ENCODE measurements around the gene NEUROD2.

NEUROD2 gene

DNA sequence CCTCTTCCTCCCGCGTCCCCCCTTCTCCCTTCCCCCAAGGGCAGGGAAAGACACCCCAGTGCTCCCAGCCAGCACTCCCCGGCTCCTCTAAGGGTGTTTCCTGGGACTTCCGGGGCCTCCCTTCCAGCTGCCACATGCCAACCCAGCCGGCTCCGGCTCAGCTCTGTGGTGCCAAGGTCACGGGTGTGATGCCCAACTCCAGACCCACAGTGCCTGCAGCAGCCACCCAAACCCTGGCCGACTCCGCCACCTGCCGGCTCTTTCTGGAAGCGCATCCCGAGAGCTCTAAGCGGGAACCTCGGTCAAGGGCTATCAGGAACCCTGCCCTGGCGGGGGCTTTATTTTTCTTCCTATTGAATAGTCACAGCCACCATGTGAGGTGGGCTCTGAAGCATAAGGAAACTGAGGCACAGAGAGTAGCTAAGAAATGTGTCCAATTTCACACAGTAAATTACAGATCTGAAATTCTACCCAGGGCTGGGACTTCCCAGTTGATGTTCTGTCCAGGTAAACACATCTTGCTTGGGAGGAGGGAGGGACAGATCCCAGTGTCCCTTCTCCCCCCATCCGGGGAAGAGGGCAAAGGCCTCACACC, 15.7 kb upstream of the NEUROD2 start:
- in situ Hi-C loops (cut with HindIII; ENCODE audit: low pct_ligation_motif_present, low pct_unique_long_range_greater_than_20kb, low sequenced_read_pairs), result no loop called here
- DNase-seq, result peak; percentile 81

DNA sequence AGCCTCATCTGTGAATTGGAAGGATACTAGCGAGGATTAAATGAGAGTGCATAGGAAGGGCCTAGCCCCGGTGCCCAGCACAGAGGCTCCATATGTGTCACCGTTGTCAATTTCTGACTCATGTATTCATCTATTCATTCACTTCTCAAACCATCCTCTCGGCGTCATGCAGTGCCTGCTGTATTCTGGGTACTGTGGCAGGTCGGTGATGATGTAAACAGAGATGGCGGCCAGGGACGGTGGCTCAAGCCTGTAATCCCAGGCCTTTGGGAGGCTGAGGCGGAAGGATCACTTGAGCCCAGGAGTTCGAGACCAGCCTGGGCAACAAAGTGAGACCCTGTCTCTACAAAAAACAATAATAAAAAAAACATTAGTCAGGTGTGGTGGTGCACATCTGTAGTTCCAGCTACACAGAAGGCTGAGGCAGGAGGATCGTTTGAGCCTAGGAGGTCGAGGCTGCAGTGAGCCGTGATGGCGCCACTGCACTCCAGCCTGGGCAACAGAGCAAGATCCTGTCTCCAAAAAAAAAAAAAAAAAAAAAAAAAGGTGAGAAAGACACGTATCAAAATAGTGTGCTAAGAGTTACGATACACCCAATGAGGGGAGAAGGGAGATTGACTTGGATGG, 14.8 kb upstream of the NEUROD2 start:
- DNase-seq, result peak; percentile 87
- in situ Hi-C loops (cut with HindIII; ENCODE audit: low pct_ligation_motif_present, low pct_unique_long_range_greater_than_20kb, low sequenced_read_pairs), result no loop called here

GRCh38 chr17:39621523-39622379, 14.0 kb upstream of the NEUROD2 start:
- DNase-seq, result peak; percentile 92
- in situ Hi-C loops (cut with HindIII; ENCODE audit: low pct_ligation_motif_present, low pct_unique_long_range_greater_than_20kb, low sequenced_read_pairs), result no loop called here

DNA sequence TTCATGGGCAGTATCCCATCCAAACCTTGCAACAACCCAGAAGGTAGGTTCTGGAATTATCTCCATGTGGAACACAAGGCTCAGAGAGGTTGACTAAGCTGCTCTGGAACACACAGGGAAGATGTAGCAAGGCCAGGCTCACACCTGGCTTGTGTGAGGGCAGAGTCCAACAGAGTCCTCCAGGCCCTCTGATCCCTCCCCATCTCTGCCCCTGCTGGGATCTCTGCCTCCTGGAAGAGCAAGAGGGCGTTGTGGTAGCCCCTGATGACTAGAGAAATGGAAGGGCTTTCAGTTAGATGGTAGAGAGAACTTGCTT, 12.0 kb upstream of the NEUROD2 start:
- no peak for DNase-seq
- in situ Hi-C loops (cut with HindIII; ENCODE audit: low pct_ligation_motif_present, low pct_unique_long_range_greater_than_20kb, low sequenced_read_pairs), result no loop called here

DNA sequence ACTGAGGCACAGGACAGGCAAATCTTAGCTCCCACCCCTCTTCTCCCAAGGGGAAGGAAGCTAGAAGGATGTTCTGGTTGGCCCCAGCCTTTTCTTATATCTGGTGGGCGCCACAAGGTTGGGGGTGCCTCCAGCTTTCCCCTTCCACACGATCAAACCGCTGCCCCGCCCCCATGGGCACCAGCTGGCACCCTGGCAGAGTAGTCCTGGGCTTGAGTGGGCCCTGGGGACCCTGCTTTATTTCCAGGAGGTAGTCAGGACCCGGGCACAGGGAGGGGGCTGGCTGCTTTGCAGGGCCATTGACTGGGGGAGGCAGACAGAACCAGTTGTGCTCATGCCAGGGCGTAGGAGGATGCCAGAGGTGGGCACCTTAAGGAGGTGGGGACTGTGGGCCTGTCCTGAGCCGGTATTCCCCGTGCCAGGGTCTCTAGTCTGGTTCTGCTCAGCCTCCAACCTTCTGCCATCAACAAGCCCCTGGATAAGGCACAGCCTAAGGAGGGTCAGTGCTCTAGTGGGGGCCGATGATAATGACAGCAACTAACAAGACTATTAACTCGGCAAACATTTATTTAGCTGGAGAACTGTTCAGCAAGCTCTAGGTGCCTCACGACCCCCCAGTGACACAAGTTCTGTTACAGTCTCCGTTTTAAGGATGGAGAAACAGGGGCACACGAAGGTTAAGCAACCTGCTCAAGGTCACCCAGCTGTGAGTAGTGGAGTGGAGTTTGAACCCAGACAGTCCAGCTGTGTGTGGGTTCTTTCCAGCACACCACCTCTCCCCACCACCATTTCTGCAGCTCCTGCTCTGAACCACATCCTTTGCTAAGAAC, 11.5 kb upstream of the NEUROD2 start:
- in situ Hi-C loops (cut with HindIII; ENCODE audit: low pct_ligation_motif_present, low pct_unique_long_range_greater_than_20kb, low sequenced_read_pairs), result no loop called here
- DNase-seq, result no peak

DNA sequence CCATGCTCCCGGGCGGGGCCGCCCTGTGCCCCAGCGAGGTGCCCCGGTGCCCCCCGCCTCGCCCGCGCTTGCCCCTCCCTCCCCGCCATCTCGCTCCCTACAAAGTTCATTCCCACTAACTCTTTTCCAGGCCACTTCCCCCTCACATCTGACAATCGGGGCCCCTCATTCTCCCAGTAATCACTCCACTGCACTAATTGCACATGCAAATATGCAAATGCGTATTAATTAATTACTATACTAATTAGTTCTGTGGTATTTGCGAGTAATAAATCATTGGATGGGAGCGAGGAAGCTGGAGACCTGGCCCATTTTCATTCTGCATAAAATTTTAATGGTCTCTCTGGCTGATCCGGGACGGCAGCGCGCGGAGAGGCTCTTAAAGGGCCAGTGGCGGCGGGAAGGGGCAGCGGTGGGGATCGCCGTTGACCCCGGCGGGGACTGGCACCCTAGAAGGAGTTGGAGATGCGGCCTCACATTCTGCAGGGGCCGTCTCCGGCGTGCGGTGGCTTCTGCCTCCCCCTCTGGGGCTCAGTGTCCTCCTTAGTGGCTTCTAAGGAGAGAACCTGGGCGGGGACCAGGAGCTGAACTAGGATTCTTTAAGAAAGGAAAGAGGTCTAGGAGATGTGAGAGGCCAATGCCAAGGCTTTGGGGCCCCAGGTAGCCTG, 10.7 kb upstream of the NEUROD2 start:
- DNase-seq, result peak; percentile 14
- in situ Hi-C loops (cut with HindIII; ENCODE audit: low pct_ligation_motif_present, low pct_unique_long_range_greater_than_20kb, low sequenced_read_pairs), result no loop called here

- peak; percentile 78 for DNase-seq
- in situ Hi-C loops (cut with HindIII; ENCODE audit: low pct_ligation_motif_present, low pct_unique_long_range_greater_than_20kb, low sequenced_read_pairs), result no loop called here
Observed at GRCh38 chr17:39617446-39618245, 9.9 kb upstream of the NEUROD2 start.

DNA sequence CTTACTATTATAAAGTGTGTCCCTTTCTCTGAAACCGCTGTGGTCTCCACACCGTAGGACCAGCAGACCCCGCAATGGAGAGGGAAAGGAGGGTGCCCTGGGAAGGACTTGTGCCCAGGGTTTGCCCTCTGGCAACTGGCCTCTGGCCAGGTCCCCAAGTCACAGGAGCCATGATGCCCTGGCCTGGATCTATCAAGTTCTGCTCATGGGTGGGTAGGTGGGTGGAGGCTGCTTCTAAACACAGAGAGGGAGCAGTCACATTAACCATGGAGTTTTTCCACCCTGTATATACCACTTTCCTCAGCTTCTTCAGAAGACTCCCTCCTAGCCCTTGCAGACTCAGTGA, 9.4 kb upstream of the NEUROD2 start:
- no peak for DNase-seq
- in situ Hi-C loops (cut with HindIII; ENCODE audit: low pct_ligation_motif_present, low pct_unique_long_range_greater_than_20kb, low sequenced_read_pairs), result no loop called here

DNA sequence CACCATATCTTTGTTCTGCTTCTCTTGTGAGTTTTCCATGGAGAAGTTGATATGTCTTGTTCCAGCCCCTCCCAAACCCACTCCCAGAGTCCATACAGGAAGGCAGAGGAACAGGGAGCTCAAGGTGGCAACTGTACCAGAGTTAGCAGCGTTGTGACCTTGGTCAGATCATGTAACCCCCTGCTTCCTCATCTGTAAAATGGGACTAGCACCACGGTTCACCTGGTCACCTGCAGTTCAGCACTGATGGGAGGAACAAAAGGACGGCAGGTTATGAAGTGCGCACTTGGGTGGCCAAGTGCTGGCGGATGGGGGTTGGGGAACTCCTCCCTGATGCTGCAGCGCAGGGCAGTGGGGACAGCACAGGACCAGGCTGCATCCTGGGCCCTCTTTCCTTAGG, 7.7 kb upstream of the NEUROD2 start:
- no peak for DNase-seq
- in situ Hi-C loops (cut with HindIII; ENCODE audit: low pct_ligation_motif_present, low pct_unique_long_range_greater_than_20kb, low sequenced_read_pairs), result no loop called here

- no peak for DNase-seq
- in situ Hi-C loops (cut with HindIII; ENCODE audit: low pct_ligation_motif_present, low pct_unique_long_range_greater_than_20kb, low sequenced_read_pairs), result no loop called here
Observed at GRCh38 chr17:39614545-39615157, 6.9 kb upstream of the NEUROD2 start.

DNA sequence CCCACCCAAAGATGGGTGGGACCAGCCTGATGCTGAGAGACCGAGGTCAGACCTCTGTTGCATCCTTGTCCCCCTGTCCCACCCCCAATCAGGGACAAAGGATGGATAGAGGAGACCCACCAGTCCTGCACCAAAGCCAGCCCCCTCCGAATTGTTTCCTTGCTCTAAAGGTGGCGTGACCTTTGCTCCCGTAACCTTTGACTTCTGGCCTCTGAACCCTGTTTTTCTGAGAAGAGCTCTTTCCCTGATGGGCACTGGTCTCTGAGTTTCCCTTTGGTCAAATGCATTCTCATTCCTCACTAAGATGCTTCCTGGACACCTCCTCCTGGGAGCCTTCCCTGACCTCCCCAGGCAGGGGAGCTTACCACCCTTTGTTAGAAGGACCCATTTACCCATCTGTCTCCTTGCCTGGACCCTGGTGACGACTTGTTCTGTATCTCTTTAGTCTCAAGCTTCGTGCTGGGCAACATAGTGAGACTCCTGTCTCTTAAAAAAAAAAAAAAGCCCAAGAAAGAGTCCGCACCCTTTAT, 5.3 kb upstream of the NEUROD2 start:
- in situ Hi-C loops (cut with HindIII; ENCODE audit: low pct_ligation_motif_present, low pct_unique_long_range_greater_than_20kb, low sequenced_read_pairs), result no loop called here
- DNase-seq, result no peak

- in situ Hi-C loops (cut with HindIII; ENCODE audit: low pct_ligation_motif_present, low pct_unique_long_range_greater_than_20kb, low sequenced_read_pairs), result no loop called here
- DNase-seq, result no peak
Observed at GRCh38 chr17:39612291-39612894, 4.7 kb upstream of the NEUROD2 start.

DNA sequence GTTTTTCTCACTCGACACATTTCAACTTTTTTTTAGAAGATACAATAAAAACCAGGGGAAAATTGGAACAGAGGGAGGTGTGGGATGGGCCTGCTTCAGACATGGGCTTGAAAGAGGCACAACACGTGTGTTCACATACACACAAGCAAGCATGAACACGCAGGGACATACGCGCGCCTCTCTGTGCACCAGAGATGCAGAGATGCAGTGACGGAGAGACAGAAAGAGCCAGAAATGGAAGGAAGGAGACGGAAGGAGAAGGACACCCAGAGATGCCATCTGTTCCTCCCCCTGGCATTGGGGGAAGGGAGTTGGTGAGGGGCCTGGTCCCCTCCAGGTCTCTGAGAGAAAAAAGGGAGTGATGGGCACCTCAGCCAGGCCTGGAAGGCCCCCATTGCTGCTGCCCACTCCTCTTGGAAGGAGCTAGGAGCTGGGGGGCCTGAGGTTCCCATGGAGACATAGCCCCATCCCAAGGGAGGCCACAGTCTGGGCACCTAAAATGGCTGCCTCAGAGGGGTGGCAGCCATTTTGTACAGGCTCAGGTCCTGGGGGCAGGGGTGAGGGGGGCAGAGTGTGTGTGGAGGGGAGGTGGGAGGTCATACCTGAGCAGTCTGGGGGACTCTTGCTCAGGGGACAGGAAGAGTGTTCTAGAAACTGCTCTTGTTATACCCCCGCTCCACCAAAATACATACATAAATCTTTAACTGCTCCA, 3.8 kb upstream of the NEUROD2 start:
- in situ Hi-C loops (cut with HindIII; ENCODE audit: low pct_ligation_motif_present, low pct_unique_long_range_greater_than_20kb, low sequenced_read_pairs), result no loop called here

DNA sequence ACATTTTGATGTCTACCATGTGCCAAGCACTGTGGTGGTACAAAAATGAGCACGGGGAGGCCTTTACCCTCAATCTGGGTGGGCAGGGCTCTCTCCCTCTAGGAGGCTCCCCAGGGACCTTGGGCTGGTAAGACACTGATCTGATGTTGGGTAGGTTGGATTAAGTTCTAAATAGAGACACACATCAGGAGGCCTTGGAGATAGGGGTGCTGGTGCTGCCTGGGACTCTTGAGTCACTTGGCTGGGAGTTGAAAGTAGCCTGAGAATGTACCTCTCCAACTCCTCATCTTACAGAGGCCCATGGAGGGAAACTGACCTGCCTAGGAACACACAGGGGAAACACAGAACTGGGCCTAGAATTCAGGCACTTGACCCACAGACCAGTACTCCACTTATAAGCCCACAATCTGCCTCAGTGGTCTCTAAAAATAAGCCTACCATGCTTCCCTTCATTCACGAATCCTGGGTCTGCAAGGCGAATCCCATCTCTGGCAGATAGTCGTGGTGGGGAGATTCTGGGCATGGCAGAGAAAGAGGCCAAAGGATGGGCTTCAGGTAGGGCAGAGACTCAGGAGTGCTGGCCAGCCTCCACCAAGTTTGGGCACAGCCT, 1.8 kb upstream of the NEUROD2 start:
- no peak for DNase-seq
- in situ Hi-C loops (cut with HindIII; ENCODE audit: low pct_ligation_motif_present, low pct_unique_long_range_greater_than_20kb, low sequenced_read_pairs), result no loop called here

More for the DNA sequence above, 3.8 kb upstream of the NEUROD2 start:
- no peak for DNase-seq

DNA sequence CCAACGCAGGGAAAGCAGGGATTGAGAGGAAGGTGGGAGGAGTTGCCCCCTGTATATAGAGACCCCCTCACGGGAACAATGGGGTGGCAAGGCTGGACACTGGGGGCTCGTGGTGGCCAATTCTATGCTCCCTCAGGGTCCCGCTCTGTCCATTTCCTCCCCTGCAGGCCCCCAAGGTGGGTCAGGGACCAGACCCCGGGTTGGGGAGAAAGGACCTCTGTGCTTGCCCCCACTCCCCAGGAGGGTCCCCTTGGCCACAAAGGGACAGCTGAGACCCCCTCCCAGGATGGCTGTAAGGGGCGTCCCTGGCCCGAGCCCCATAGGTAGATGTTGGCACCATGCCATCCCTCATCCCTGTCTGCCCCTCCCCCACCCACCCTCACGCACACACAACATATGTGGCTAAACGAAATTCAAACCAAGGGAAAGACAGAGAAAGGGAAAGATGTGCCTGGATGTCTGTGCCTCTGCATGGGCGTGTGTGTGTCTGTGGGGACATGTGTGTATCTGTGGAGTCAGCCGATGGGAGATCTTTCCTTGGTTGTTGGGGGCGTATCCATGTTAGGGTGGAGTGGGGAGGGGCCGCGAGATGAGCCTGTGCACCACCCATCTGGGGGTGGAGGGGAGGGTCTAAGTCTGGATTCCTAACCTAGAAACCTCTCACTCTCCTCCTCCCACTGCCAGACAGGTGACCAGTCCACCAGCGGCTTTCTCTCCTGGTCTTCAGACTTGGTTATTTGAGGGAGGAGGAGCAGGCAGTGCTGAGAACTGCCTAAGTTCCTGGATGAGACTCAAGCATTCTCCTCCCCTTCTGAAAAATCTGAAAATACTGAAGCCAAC, 642 bp upstream of the NEUROD2 start:
- DNase-seq, result no peak
- in situ Hi-C loops (cut with HindIII; ENCODE audit: low pct_ligation_motif_present, low pct_unique_long_range_greater_than_20kb, low sequenced_read_pairs), result no loop called here

All from ACHN (cell line).